Adrenal gland (tissue), 5 donors: ENCODE results near the gene CFAP90.

Experiments used
- POLR2A ChIP-seq, 2 donors: fragments of 450-650 bp; IDR thresholded peaks; one replicate each; pipeline ENCODE4 v1.6.1; 2017; ENCODE audit warnings: antibody characterized with exemption in 2 of 2, mild to moderate bottlenecking in 2 of 2, moderate library complexity in 1 of 2
- TF ChIP-seq, protein P1 (sequence below), 6 experiments: fragments of 450-650 bp in 4 of 6; fragments of 200-600 bp in 2 of 6; sonication (generic) in 1 of 6; IDR thresholded peaks; 1 replicate in 5 of 6; 2 replicates in 1 of 6; pipeline versions ENCODE4 v1.5.1 to v1.8.0; 2016 to 2021; ENCODE audit warnings: antibody characterized with exemption in 6 of 6, mild to moderate bottlenecking in 2 of 6, moderate library complexity in 1 of 6
- donor health status: DM: no; HTN: no; CAD: no.

DNA sequence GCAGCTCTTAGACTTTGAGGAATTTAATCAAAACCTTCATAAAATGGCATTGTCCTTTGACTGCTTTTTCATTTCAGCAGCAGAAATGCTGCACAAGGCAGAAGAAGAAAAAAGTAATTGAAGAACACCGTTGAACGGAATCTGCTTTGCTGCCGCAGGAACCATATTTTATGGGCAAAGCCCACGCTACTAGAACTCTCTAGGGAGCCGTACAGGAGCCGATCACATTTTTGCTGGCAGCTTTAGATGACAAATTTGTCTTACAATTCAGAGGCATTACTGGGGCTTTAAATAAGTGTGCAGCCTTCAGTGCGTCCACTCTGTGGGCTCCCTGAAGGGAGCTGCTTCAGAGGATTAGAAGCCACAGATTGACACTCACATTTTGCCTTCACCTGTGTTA lies 5.4 kb downstream of the CFAP90 start:
- TF ChIP-seq, protein P1, sequence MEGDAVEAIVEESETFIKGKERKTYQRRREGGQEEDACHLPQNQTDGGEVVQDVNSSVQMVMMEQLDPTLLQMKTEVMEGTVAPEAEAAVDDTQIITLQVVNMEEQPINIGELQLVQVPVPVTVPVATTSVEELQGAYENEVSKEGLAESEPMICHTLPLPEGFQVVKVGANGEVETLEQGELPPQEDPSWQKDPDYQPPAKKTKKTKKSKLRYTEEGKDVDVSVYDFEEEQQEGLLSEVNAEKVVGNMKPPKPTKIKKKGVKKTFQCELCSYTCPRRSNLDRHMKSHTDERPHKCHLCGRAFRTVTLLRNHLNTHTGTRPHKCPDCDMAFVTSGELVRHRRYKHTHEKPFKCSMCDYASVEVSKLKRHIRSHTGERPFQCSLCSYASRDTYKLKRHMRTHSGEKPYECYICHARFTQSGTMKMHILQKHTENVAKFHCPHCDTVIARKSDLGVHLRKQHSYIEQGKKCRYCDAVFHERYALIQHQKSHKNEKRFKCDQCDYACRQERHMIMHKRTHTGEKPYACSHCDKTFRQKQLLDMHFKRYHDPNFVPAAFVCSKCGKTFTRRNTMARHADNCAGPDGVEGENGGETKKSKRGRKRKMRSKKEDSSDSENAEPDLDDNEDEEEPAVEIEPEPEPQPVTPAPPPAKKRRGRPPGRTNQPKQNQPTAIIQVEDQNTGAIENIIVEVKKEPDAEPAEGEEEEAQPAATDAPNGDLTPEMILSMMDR (IDR thresholded peaks at IDR 0.05), result no peak
- TF ChIP-seq POLR2A (IDR thresholded peaks at IDR 0.05), result no peak
